Measurements from ENCODE around the gene HDGFL2.
"Not testable (repeated sequence)": the region's sequence is repeated elsewhere in the genome, so short reads cannot be mapped to it uniquely, and the experiment has no call there.

Gene HDGFL2

GRCh38 chr19:4536798-4537197 is 64.7 kb downstream of the HDGFL2 start:
- DNase-seq (ENCODE audit: low read depth) = no peak

- no peak for DNase-seq (ENCODE audit: low read depth)
These were observed 66.0 kb downstream of the HDGFL2 start for GRCh38 chr19:4537953-4538600.

GRCh38 chr19:4538601-4538954 is 66.5 kb downstream of the HDGFL2 start:
- DNase-seq (ENCODE audit: low read depth) = no peak

GRCh38 chr19:4539169-4539692 is 67.1 kb downstream of the HDGFL2 start:
- no peak for DNase-seq (ENCODE audit: low read depth)

GRCh38 chr19:4539693-4540581 is 67.8 kb downstream of the HDGFL2 start, which contains the start of gene LRG1:
Gene LRG1 (minus strand): TSS chr19:4540036. CDS start chr19:4540013, 23 bp downstream.
- DNase-seq (ENCODE audit: low read depth) = no peak

GRCh38 chr19:4541114-4541805 is 69.2 kb downstream of the HDGFL2 start:
- no peak for DNase-seq (ENCODE audit: low read depth)

- DNase-seq (ENCODE audit: low read depth) = not testable (repeated sequence)
These were observed 69.7 kb downstream of the HDGFL2 start for GRCh38 chr19:4541806-4542145.

- DNase-seq (ENCODE audit: low read depth) = no peak
These were observed 71.1 kb downstream of the HDGFL2 start for GRCh38 chr19:4542896-4543841.

- no peak for DNase-seq (ENCODE audit: low read depth)
These were observed 71.9 kb downstream of the HDGFL2 start for GRCh38 chr19:4543842-4544647.

GRCh38 chr19:4547303-4548237 is 75.5 kb downstream of the HDGFL2 start:
- DNase-seq (ENCODE audit: low read depth) = no peak

GRCh38 chr19:4548238-4548584 is 76.1 kb downstream of the HDGFL2 start:
- DNase-seq (ENCODE audit: low read depth) = no peak

GRCh38 chr19:4550018-4550417 is 77.9 kb downstream of the HDGFL2 start:
- DNase-seq (ENCODE audit: low read depth) = no peak

GRCh38 chr19:4550479-4551050 is 78.5 kb downstream of the HDGFL2 start:
- DNase-seq (ENCODE audit: low read depth) = no peak

Measured in fibroblast of gingiva (primary cell).